ENCODE data around the gene SAFB2. TPM values are rescaled to one million over a fixed set of nuclear protein-coding genes. Genes with fewer than 3 reads are reported as not detected.
A peak's percentile ranks its signal among the peaks of the same experiment; 100 is the strongest.
"Not testable (repeated sequence)": the region's sequence is repeated elsewhere in the genome, so short reads cannot be mapped to it uniquely, and the experiment has no call there.

SAFB2 gene
- total RNA-seq, 1 donor from 2014 or later, result 48.2 TPM

GRCh38 chr19:5618591-5618990 lies 4.0 kb downstream of the SAFB2 start:
- H3K4me3 Mint-ChIP-seq (ENCODE audit: unreplicated experiment), result no peak overlapping the region
- H3K9me3 Mint-ChIP-seq (ENCODE audit: low read depth), result no peaks in the 10 kb centered on the region
- DNase-seq (ENCODE audit: low spot score), result no peak
- H3K27me3 Mint-ChIP-seq (ENCODE audit: low read depth), result no peaks in the 10 kb centered on the region
- no peak overlapping the region for H3K27ac Mint-ChIP-seq (ENCODE audit: unreplicated experiment)
- no peak for TF ChIP-seq CTCF (IDR thresholded peaks at IDR 0.05)
- H3K4me1 Mint-ChIP-seq (ENCODE audit: low read depth), result peaks cover 27% of the 10 kb centered on the region
- peaks cover 26% of the 10 kb centered on the region for H3K36me3 Mint-ChIP-seq (ENCODE audit: low read depth)

GRCh38 chr19:5617080-5617479 lies 5.5 kb downstream of the SAFB2 start:
- no peak for TF ChIP-seq CTCF (IDR thresholded peaks at IDR 0.05)
- H3K4me3 Mint-ChIP-seq (ENCODE audit: unreplicated experiment), result no peak overlapping the region
- H3K27me3 Mint-ChIP-seq (ENCODE audit: low read depth), result no peaks in the 10 kb centered on the region
- H3K4me1 Mint-ChIP-seq (ENCODE audit: low read depth), result peaks cover 27% of the 10 kb centered on the region
- no peak overlapping the region for H3K27ac Mint-ChIP-seq (ENCODE audit: unreplicated experiment)
- no peaks in the 10 kb centered on the region for H3K9me3 Mint-ChIP-seq (ENCODE audit: low read depth)
- H3K36me3 Mint-ChIP-seq (ENCODE audit: low read depth), result peaks cover 34% of the 10 kb centered on the region
- no peak for DNase-seq (ENCODE audit: low spot score)

GRCh38 chr19:5615756-5616327 lies 6.7 kb downstream of the SAFB2 start:
- DNase-seq (ENCODE audit: low spot score), result no peak
- H3K4me3 Mint-ChIP-seq (ENCODE audit: unreplicated experiment), result no peak overlapping the region
- H3K4me1 Mint-ChIP-seq (ENCODE audit: low read depth), result peaks cover 18% of the 10 kb centered on the region
- peak overlapping the region; percentile 78 for H3K27ac Mint-ChIP-seq (ENCODE audit: unreplicated experiment)
- TF ChIP-seq CTCF (IDR thresholded peaks at IDR 0.05), result no peak
- no peaks in the 10 kb centered on the region for H3K9me3 Mint-ChIP-seq (ENCODE audit: low read depth)
- H3K27me3 Mint-ChIP-seq (ENCODE audit: low read depth), result no peaks in the 10 kb centered on the region
- peaks cover 37% of the 10 kb centered on the region for H3K36me3 Mint-ChIP-seq (ENCODE audit: low read depth)

- H3K9me3 Mint-ChIP-seq (ENCODE audit: low read depth), result no peaks in the 10 kb centered on the region
- no peak overlapping the region for H3K27ac Mint-ChIP-seq (ENCODE audit: unreplicated experiment)
- TF ChIP-seq CTCF (IDR thresholded peaks at IDR 0.05), result no peak
- no peaks in the 10 kb centered on the region for H3K27me3 Mint-ChIP-seq (ENCODE audit: low read depth)
- peaks cover 43% of the 10 kb centered on the region for H3K36me3 Mint-ChIP-seq (ENCODE audit: low read depth)
- no peak overlapping the region for H3K4me3 Mint-ChIP-seq (ENCODE audit: unreplicated experiment)
- peaks cover 12% of the 10 kb centered on the region for H3K4me1 Mint-ChIP-seq (ENCODE audit: low read depth)
- no peak for DNase-seq (ENCODE audit: low spot score)
Observed at GRCh38 chr19:5612891-5613865, 9.4 kb downstream of the SAFB2 start.

- Mint-ChIP-seq H3K4me3 (ENCODE audit: unreplicated experiment) (no peak overlapping the region), H3K4me1 (ENCODE audit: low read depth) (peaks cover 3% of the 10 kb centered on the region), H3K9me3 (ENCODE audit: low read depth) (no peaks in the 10 kb centered on the region), H3K27ac (ENCODE audit: unreplicated experiment) (no peak overlapping the region), H3K36me3 (ENCODE audit: low read depth) (peaks cover 47% of the 10 kb centered on the region), H3K27me3 (ENCODE audit: low read depth) (no peaks in the 10 kb centered on the region)
- no peak for TF ChIP-seq CTCF (IDR thresholded peaks at IDR 0.05)
- no peak for DNase-seq (ENCODE audit: low spot score)
Observed at GRCh38 chr19:5609881-5610448, 12.6 kb downstream of the SAFB2 start.

- H3K27me3 Mint-ChIP-seq (ENCODE audit: low read depth); H3K9me3 Mint-ChIP-seq (ENCODE audit: low read depth); H3K4me3 Mint-ChIP-seq (ENCODE audit: unreplicated experiment); H3K27ac Mint-ChIP-seq (ENCODE audit: unreplicated experiment); H3K4me1 Mint-ChIP-seq (ENCODE audit: low read depth); DNase-seq (ENCODE audit: low spot score): not testable (repeated sequence)
- peaks cover 44% of the 10 kb centered on the region for H3K36me3 Mint-ChIP-seq (ENCODE audit: low read depth)
Observed at GRCh38 chr19:5608766-5609165, 13.8 kb downstream of the SAFB2 start.

Data from chondrocyte (in vitro differentiated cells).